HG02588 (cell line): ENCODE results near the gene TEPSIN.

Source experiments
- ATAC-seq: cut with Tn5 transposase; IDR thresholded peaks from one replicate; pipeline ENCODE4 v1.9.1; 2021; ENCODE audit warnings: mild to moderate bottlenecking, moderate library complexity; ENCODE audit not compliant: unreplicated experiment

Gene TEPSIN

GRCh38 chr17:81271226-81271625, 32.4 kb upstream of the TEPSIN start:
- ATAC-seq: no peak

- no peak for ATAC-seq
Observed at GRCh38 chr17:81270279-81270678, 31.4 kb upstream of the TEPSIN start.

DNA sequence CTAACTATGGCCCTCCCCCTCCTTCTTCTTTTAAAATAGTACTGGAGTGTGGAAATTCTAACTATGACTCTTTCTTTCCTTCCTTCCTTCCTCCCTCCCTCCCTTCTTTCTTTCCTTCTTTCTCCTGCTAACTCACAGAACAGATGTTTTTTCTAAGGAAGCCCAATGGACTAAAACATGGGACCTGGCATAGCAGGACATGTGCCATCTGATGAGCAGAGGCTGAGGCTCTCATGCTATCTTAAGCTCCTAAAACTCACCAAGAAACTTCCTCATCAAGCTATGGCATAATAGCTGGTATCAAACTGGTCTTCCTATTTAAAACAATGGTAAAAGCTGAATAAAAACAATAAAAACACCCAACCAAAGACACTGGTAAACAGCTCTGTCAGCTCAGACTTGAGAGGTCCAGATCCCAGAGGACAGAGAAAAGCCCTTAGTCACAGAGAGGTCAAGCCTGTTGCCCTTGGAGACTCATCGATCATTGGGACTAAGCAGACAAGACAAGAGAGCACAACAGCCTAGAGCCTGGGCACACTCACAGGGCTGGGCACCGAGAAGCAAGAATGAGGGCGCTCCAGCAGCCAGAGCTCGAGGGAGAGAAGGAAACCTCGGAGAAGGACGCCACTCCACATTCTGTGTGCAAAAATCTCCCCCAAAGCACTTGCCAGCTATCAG, 28.7 kb upstream of the TEPSIN start:
- ATAC-seq: no peak

DNA sequence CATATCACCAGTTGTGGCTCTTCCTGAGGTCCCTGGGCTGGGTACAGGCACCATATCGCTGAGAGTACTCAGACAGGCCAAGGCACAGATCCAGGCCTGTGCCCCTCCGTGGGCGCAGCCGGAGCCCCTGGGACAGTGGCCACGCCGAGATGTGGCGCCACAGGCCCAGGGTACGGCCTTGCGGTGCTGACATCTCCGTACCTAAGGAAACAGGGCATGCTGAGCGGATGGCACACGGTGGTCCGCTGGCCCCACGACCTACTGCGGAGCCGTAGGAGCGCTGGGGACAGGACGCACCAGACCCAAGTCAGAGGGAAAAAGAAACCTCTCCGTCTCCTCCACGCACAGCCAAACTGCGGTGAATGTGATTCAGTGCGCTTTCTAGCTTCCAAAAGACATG, 26.7 kb upstream of the TEPSIN start:
- no peak for ATAC-seq

- no peak for ATAC-seq
Observed at GRCh38 chr17:81264640-81265039, 25.8 kb upstream of the TEPSIN start.

DNA sequence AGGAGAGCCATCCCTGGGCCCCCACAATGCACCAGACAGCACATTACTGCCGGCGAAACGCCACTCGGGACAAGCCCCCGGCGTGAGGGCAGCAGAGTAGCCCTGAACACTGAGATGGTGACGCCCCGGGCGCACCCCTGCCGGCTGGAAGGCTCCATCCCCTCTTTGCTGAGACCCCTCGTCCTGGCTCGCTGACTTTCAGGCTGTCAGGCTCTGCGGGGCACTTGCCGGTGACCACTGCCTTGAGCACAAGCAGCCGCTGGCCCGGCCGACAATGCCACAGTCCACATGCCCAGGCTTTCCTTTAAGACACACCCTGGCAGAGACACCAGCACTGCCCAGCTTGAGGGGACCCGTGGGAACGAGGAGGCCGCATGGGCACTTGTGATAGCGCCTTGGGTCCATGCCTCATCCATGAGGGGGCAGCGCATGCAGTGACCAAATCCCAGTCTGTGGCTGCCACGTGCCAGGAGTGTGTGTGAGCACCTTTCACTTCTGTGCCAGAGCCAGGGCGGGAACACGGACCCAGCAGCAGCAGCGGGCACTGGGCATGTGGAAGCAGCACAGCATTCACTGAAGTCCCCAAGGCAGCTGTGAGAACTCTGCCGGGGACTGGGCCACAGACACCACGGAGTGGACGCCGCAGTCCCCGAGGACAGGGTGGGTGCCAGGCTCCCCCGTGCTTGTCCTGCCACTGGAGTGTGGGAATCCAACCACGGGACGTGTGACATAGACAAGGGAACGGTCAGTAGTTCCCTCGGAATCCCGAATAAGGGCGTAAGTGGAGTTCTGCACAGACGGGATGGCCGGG, 24.7 kb upstream of the TEPSIN start:
- ATAC-seq: no peak

DNA sequence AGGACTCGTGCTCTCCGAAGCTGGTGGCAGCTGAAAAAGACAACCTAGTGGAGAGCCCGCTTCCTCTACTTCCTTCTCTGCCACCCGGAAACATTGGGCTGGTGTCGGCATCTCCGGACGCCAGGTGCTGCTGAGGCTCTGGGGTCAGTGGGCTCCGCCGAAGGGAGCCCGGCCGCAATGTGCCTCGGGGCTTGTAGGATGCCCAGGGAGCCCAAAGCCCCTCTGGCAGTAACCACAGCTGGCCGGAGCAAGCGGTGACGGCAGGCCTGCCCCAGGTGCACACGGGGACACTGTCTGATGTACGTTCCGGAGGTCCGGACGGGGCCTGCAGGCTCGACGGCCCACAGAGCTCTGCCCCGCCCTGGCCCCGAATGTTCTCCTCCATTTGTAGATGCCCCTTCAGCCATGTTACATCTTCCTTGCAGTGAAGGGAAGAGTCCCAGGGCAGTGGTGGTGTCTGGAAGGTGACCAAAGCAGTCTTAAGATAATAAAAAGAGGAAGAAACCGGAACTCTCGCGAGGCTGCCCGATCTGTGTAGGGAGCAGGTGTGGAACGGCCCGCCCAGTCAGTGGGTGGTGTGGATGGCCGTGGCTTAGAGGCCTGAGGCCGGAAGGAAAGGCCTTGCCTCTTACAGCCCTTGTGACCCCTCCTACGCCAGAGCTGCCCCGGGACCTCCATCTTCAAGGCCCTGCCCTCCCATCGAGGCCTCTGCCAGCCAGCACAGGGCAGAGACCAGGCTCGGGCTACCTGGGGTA, 22.9 kb upstream of the TEPSIN start:
- ATAC-seq: no peak

- ATAC-seq: no peak
Observed at GRCh38 chr17:81261096-81261495, 22.2 kb upstream of the TEPSIN start.

GRCh38 chr17:81260641-81261040, 21.8 kb upstream of the TEPSIN start:
- no peak for ATAC-seq

DNA sequence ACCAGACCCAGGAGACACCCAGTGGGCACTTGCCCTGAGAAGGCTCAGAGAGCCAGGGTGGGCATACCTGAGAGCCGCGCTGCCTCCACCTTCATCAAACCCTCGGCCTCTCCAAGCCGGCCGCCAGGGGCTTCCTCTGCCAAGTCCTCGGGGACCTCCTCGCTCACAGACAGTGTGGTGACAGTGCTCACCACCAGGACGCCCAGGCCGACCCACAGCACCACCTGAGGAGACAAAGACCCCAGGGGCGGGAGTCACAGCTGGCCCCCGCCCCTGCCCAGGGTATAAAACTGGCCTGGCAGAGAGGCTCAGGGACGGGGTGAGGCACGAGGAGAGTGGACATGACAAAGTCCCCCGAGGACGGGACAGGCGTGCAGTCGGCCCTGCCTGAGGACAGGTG, 21.3 kb upstream of the TEPSIN start:
- no peak for ATAC-seq

- no peak for ATAC-seq
Observed at GRCh38 chr17:81259058-81259605, 20.3 kb upstream of the TEPSIN start.

DNA sequence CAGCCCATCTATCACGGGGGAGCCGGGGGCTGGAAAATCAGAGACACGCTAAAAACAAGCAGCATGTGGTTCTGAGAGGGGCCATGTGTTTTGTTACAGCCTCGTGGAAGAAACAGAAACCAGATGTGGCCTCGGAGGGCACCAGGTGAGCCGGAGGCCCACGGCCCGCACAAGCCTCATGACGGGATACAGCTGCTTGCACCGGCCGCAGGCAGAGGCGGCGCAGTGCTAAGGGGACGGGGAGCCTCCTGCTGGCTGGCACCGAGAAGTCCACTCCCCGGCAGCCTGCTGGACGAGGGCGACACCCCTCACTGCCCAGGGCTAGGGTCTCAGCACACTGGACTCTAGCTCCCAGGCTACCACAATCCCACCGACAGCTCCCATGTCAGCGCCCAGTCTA, 19.4 kb upstream of the TEPSIN start:
- no peak for ATAC-seq

DNA sequence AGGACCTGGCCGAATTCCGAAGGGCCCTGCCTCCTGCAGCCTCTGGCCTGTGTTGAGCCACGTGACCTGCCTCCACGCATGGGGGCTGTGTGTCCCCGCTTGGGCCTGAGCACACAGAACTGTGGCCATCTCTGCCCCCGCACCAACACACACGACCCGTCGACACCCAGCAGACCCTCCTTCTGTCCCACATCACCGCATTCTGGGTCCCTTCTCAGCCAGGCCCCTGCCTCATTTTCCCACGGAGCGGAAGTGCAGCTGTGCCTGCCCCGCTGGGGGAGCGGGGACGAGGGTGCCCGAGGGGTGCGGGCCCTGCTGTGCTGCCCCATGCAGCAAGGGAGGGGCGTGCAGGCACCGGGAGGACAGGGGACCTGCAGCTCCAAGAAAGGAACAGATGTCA, 18.7 kb upstream of the TEPSIN start:
- no peak for ATAC-seq

DNA sequence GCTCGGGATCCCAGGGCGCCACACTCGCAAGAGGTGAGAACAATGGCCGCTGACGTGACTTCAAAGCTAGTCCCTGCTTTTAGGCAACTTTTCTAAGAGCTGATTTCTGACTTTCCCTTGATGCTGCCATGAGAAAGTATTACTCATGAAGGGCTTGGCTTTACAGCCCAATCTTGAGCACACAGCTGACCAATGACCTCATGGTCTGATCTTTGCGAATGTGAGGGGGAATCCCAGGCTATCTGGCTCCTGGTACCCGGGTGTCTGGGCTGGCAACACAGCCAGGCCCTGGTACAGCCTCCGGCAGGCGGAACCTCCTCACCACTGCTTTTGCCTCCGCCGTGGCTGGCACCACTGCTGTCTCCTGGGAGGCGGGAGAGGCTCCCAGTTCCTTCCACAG, 17.8 kb upstream of the TEPSIN start:
- ATAC-seq: no peak

DNA sequence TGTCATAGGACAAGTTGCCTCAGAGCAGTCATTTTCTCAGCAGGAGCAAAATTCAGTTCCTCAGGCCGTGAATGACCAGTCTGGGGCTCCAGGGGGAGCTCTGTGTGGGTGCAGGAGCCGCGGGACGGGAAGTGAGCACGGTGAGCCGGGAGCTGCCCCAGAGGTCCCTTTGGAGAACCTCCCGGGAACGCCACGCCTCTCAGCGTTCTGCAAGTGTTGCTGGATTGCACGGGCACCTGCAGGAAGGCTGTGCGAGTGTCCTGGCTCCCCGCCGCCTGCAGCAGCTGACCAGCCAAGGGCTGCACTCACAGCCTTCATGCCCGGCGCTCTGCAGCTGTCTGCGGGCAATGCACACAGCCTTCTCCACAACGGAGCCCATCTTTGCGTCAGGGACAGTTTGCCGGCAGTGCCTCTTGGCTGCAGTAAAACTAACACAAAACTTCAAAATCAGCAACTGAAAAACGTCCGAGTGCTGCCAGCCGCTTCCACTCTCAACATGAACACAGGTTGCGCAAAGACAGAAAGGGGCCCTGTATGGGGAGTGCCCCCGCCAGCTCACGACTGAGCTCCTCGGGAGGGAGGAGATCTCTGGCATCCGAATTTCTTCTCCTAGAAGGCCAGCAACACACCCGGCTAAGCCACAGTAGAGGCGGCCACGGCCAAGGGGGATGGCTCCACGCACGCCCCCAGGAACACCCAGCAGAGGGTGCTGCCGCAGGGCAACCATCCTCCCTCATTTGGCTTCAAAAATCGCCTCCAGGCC, 16.3 kb upstream of the TEPSIN start:
- no peak for ATAC-seq

- no peak for ATAC-seq
Observed at GRCh38 chr17:81253358-81254131, 14.7 kb upstream of the TEPSIN start.

- ATAC-seq: no peak
Observed at GRCh38 chr17:81252987-81253329, 14.1 kb upstream of the TEPSIN start.

GRCh38 chr17:81252326-81252986, 13.6 kb upstream of the TEPSIN start:
- ATAC-seq: no peak

DNA sequence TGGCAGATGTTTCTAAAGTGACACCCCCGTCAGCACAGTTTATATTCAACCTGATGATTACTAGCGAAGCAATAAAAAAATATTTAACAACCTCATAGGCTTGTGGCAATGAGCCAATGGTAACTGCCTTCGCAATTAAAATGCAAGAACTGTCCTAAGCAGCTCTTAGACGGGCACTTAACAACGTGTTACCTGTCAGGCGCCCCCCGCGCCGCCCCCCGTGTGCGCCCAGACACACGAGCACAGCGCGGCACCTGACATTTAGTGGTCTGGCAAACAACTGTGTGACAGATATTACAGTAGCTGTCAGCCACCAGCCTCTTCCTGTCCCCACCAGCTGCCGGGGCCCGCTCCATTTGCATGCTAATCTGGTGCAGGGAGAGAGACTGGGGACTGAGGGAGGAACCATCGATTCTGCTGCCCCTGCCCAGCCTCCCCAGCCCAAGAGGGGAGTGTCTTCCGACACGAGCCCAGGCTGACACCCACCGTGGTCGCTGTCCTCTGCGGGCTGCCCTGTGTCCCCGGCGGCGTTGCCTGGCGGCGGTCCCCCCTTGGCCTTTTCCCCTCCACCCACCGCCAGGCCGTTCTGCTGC, 12.9 kb upstream of the TEPSIN start:
- no peak for ATAC-seq
